Keratinocyte (primary cell): Measurements from ENCODE around the gene NIN.

Experiments
- EZH2 ChIP-seq: IDR thresholded peaks from one replicate; pipeline ENCODE4 v1.6.1; 2012; ENCODE audit warnings: inconsistent platforms, mild to moderate bottlenecking, low read length, moderate library complexity
- TF ChIP-seq, protein P1 (sequence below), 3 experiments: IDR thresholded peaks in 1 of 3; conservative IDR thresholded peaks in 1 of 3; optimal IDR thresholded peaks in 1 of 3; 2 replicates in 2 of 3; 3 replicates in 1 of 3; pipeline versions ENCODE3 to v1.5.1; 2011; ENCODE audit warnings: low read length in 3 of 3, mild to moderate bottlenecking in 3 of 3, moderate library complexity in 2 of 3, control low read depth in 1 of 3, inconsistent platforms in 1 of 3; ENCODE audit not compliant: insufficient read depth in 2 of 3; ENCODE audit errors: extremely low read depth in 1 of 3

DNA sequence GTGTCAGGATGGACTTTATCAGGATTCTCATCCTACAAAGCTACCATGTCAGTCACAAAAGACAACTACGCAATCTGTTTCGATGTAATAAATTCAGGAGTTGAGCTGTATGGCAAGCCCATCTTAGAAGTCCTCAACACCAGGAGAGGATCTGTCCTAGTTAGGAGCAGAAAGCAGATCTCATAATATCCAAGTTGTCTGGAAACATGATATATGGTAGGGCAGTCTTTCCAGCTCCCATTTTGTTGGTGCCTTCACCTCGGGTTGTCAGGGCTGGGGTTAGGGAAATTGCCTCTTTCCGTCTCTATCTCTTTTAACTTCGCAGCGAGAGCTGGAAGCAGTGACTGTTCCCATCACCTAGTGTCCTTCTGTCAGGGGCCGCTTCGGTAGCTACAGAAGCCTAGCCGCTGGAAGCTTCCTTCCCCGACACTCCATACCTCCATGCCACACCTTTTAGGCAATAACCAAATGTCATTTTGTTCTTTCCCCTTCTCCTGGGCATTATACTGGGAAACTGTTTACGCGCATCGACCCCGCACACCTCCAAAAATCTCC, 1.4 kb downstream of the NIN start:
- TF ChIP-seq, protein P1, sequence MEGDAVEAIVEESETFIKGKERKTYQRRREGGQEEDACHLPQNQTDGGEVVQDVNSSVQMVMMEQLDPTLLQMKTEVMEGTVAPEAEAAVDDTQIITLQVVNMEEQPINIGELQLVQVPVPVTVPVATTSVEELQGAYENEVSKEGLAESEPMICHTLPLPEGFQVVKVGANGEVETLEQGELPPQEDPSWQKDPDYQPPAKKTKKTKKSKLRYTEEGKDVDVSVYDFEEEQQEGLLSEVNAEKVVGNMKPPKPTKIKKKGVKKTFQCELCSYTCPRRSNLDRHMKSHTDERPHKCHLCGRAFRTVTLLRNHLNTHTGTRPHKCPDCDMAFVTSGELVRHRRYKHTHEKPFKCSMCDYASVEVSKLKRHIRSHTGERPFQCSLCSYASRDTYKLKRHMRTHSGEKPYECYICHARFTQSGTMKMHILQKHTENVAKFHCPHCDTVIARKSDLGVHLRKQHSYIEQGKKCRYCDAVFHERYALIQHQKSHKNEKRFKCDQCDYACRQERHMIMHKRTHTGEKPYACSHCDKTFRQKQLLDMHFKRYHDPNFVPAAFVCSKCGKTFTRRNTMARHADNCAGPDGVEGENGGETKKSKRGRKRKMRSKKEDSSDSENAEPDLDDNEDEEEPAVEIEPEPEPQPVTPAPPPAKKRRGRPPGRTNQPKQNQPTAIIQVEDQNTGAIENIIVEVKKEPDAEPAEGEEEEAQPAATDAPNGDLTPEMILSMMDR (optimal IDR thresholded peaks at IDR 0.05 in 1 of 3, IDR thresholded peaks at IDR 0.05 in 1 of 3, conservative IDR thresholded peaks at IDR 0.05 in 1 of 3; ENCODE audit: extremely low read depth in 1 of 3, insufficient read depth in 2 of 3, low read length in 3 of 3), result no peak
- TF ChIP-seq EZH2, result no peak
